K562 (cell line): ENCODE results near the gene TIMM17A. TPM values are rescaled to one million over a fixed set of nuclear protein-coding genes. Genes with fewer than 3 reads are reported as not detected.
A peak's percentile ranks its signal among the peaks of the same experiment; 100 is the strongest.

Experiments
- ARID2 ChIP-seq: fragments of 450-650 bp; IDR thresholded peaks from 2 replicates; pipeline ENCODE4 v1.6.1; 2017; ENCODE audit warnings: antibody characterized with exemption, mild to moderate bottlenecking
- CBX3 ChIP-seq, 2 experiments: IDR thresholded peaks; 1 replicate in 1 of 2; 2 replicates in 1 of 2; pipeline ENCODE4 v1.6.1; 2012; ENCODE audit warnings: inconsistent platforms in 2 of 2, low read length in 2 of 2, borderline replicate concordance in 1 of 2, control low read depth in 1 of 2
- CREM ChIP-seq: IDR thresholded peaks from 2 replicates; pipeline ENCODE4 v1.6.1; 2014; ENCODE audit warnings: antibody characterized with exemption, low read depth
- FOXJ2 ChIP-seq: fragments of 200-800 bp; sonication (Bioruptor generic); IDR thresholded peaks from 2 replicates; pipeline ENCODE4 v1.6.1; 2016; ENCODE audit warnings: missing genetic modification characterization, missing compliant biosample characterization
- MYBL2 ChIP-seq, 2 experiments: fragments of 450-650 bp in 1 of 2; sonication (generic) in 1 of 2; formaldehyde crosslinking in 1 of 2; IDR thresholded peaks; 2 replicates each; pipeline versions ENCODE4 v1.6.1 to v1.8.1; 2017 to 2022; ENCODE audit warnings: borderline replicate concordance in 1 of 2, inconsistent platforms in 1 of 2, low read depth in 1 of 2, mild to moderate bottlenecking in 1 of 2, missing genetic modification reagents in 1 of 2, moderate library complexity in 1 of 2
- PBX2 ChIP-seq, 2 experiments: IDR thresholded peaks in 1 of 2; conservative IDR thresholded peaks in 1 of 2; 2 replicates each; pipeline ENCODE4 v1.6.1; 2016; ENCODE audit warnings: low read depth in 2 of 2, mild to moderate bottlenecking in 1 of 2, missing compliant biosample characterization in 1 of 2, missing genetic modification characterization in 1 of 2, moderate library complexity in 1 of 2
- POLR2AphosphoS2 ChIP-seq: IDR thresholded peaks from 2 replicates; pipeline ENCODE4 v1.6.1; 2012; ENCODE audit warnings: low read length, improper control_type of control experiment
- SMARCA4 ChIP-seq: fragments of 450-650 bp; IDR thresholded peaks from 2 replicates; pipeline ENCODE4 v1.6.1; 2016
- YY1 ChIP-seq, 3 experiments: IDR thresholded peaks; 2 replicates each; pipeline ENCODE4 v1.6.1; 2011; ENCODE audit warnings: low read length in 2 of 3, mild to moderate bottlenecking in 2 of 3, moderate library complexity in 2 of 3, borderline replicate concordance in 1 of 3, control low read depth in 1 of 3, low read depth in 1 of 3; ENCODE audit not compliant: insufficient read depth in 3 of 3, insufficient replicate concordance in 2 of 3, control insufficient read depth in 1 of 3, insufficient read length in 1 of 3; ENCODE audit errors: extremely low read depth in 1 of 3
- ZNF12 ChIP-seq: sonication (generic); formaldehyde crosslinking; IDR thresholded peaks from 2 replicates; pipeline ENCODE4 v1.4.0; 2020; ENCODE audit warnings: mild to moderate bottlenecking, missing genetic modification reagents
- ZNF280A ChIP-seq: fragments of 450-650 bp; IDR thresholded peaks from 2 replicates; pipeline ENCODE4 v1.6.1; 2018; ENCODE audit warnings: mild to moderate bottlenecking, low read depth; ENCODE audit not compliant: partially characterized antibody
- polyA plus RNA-seq, 8 experiments: library from polyadenylated mRNA; depleted of rRNA in 4 of 8; stranded (reverse) in 5 of 8; unstranded in 3 of 8; fragments of >200 nt; fragmentation: Nextera tagmentation in 2 of 8; fragmentation: Illumina TruSeq in 1 of 8; extraction: Ambion mirVana in 2 of 8; extraction: Trizol in 1 of 8; gene quantifications; 2 replicates each; pipeline versions ENCODE4 v1.2.1 to v1.2.3, GENCODE V29; 2011 to 2014; ENCODE audit warnings: inconsistent platforms in 1 of 8, missing spikeins in 1 of 8
- total RNA-seq, 7 experiments: library from RNA; depleted of rRNA in 6 of 7; stranded (reverse); fragments of >200 nt in 6 of 7; fragmentation: Illumina TruSeq in 2 of 7; extraction: Trizol in 2 of 7; gene quantifications; 2 replicates each; pipeline versions ENCODE4 v1.2.1 to v1.2.3, GENCODE V29; 2011 to 2021; ENCODE audit warnings: low replicate concordance in 1 of 7
- TF ChIP-seq, protein P1 (sequence below): fragments of 450-650 bp; formaldehyde crosslinking; IDR thresholded peaks from 2 replicates; pipeline ENCODE4 v1.4.0; 2020; ENCODE audit warnings: mild to moderate bottlenecking, moderate library complexity
- TF ChIP-seq, protein P2 (sequence below): sonication (generic); formaldehyde crosslinking; IDR thresholded peaks from 2 replicates; pipeline ENCODE4 v1.8.0; 2023; ENCODE audit warnings: missing genetic modification reagents, mild to moderate bottlenecking, borderline replicate concordance

Gene TIMM17A
- total and polyA plus RNA-seq, 9 of the 15 experiments (the other 6 are each of a cell fraction or from before 2014, with no cell fraction given) = 116 to 744 (median 180) TPM

GRCh38 chr1:201999625-202000238 lies 44.4 kb downstream of the TIMM17A start (continued):
- no peak for TF ChIP-seq ZNF280A
- 0 out of 3 replicates have a peak, but pooled peaks of 1 of the 2 experiments have one; percentile 17 for TF ChIP-seq CBX3 (IDR thresholded peaks at IDR 0.05; ENCODE audit: borderline replicate concordance in 1 of 2, low read length in 2 of 2)
- TF ChIP-seq POLR2AphosphoS2 = peak; percentile 72; the same call in 1 of the 2 replicates
- no peak for TF ChIP-seq MYBL2 (IDR thresholded peaks at IDR 0.05; ENCODE audit: low read depth)
- no peak for TF ChIP-seq MYBL2 (CRISPR knock-in tag; IDR thresholded peaks at IDR 0.05; ENCODE audit: borderline replicate concordance)
- TF ChIP-seq YY1 (IDR thresholded peaks at IDR 0.05; ENCODE audit: borderline replicate concordance in 1 of 3, control insufficient read depth in 1 of 3, extremely low read depth in 1 of 3, insufficient read depth in 3 of 3, insufficient read length in 1 of 3, insufficient replicate concordance in 2 of 3, low read depth in 1 of 3, low read length in 2 of 3) = no peak
- TF ChIP-seq ZNF12 = no peak
- no peak for TF ChIP-seq PBX2 (CRISPR knock-in tag; IDR thresholded peaks at IDR 0.05; ENCODE audit: low read depth)
- TF ChIP-seq PBX2 (tag; conservative IDR thresholded peaks at IDR 0.05; ENCODE audit: low read depth) = peak; percentile 61
- no peak for TF ChIP-seq FOXJ2 (tag)
- peak; percentile 60 for TF ChIP-seq CREM
- TF ChIP-seq ARID2 = peak; percentile 23; the same call in 1 of the 2 replicates
- TF ChIP-seq, protein P1, sequence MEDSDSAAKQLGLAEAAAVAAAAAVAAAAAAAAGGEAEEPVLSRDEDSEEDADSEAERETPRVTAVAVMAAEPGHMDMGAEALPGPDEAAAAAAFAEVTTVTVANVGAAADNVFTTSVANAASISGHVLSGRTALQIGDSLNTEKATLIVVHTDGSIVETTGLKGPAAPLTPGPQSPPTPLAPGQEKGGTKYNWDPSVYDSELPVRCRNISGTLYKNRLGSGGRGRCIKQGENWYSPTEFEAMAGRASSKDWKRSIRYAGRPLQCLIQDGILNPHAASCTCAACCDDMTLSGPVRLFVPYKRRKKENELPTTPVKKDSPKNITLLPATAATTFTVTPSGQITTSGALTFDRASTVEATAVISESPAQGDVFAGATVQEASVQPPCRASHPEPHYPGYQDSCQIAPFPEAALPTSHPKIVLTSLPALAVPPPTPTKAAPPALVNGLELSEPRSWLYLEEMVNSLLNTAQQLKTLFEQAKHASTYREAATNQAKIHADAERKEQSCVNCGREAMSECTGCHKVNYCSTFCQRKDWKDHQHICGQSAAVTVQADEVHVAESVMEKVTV (CRISPR knock-in tag) = peak; percentile 71
- TF ChIP-seq, protein P2, sequence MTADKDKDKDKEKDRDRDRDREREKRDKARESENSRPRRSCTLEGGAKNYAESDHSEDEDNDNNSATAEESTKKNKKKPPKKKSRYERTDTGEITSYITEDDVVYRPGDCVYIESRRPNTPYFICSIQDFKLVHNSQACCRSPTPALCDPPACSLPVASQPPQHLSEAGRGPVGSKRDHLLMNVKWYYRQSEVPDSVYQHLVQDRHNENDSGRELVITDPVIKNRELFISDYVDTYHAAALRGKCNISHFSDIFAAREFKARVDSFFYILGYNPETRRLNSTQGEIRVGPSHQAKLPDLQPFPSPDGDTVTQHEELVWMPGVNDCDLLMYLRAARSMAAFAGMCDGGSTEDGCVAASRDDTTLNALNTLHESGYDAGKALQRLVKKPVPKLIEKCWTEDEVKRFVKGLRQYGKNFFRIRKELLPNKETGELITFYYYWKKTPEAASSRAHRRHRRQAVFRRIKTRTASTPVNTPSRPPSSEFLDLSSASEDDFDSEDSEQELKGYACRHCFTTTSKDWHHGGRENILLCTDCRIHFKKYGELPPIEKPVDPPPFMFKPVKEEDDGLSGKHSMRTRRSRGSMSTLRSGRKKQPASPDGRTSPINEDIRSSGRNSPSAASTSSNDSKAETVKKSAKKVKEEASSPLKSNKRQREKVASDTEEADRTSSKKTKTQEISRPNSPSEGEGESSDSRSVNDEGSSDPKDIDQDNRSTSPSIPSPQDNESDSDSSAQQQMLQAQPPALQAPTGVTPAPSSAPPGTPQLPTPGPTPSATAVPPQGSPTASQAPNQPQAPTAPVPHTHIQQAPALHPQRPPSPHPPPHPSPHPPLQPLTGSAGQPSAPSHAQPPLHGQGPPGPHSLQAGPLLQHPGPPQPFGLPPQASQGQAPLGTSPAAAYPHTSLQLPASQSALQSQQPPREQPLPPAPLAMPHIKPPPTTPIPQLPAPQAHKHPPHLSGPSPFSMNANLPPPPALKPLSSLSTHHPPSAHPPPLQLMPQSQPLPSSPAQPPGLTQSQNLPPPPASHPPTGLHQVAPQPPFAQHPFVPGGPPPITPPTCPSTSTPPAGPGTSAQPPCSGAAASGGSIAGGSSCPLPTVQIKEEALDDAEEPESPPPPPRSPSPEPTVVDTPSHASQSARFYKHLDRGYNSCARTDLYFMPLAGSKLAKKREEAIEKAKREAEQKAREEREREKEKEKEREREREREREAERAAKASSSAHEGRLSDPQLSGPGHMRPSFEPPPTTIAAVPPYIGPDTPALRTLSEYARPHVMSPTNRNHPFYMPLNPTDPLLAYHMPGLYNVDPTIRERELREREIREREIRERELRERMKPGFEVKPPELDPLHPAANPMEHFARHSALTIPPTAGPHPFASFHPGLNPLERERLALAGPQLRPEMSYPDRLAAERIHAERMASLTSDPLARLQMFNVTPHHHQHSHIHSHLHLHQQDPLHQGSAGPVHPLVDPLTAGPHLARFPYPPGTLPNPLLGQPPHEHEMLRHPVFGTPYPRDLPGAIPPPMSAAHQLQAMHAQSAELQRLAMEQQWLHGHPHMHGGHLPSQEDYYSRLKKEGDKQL (CRISPR knock-in tag) = no peak
- no peak for TF ChIP-seq SMARCA4
